ENCODE data around the gene JADE1.

Gene JADE1

GRCh38 chr4:128856246-128856645 lies 46.7 kb downstream of the JADE1 start:
- ATAC-seq (ENCODE audit: low read depth), result no peak
- Histone ChIP-seq H3K4me3 (ENCODE audit: severe bottlenecking) (no peak overlapping the region), H3K4me1 (ENCODE audit: insufficient read depth, poor library complexity, severe bottlenecking) (no peaks in the 10 kb centered on the region), H3K27me3 (ENCODE audit: insufficient read depth, poor library complexity, severe bottlenecking) (no peaks in the 10 kb centered on the region), H3K9me3 (ENCODE audit: severe bottlenecking) (no peaks in the 10 kb centered on the region), H3K36me3 (ENCODE audit: low read depth) (peaks cover 80% of the 10 kb centered on the region), H3K27ac (ENCODE audit: poor library complexity, severe bottlenecking) (no peak overlapping the region)
- TF ChIP-seq CTCF (IDR thresholded peaks at IDR 0.05; ENCODE audit: poor library complexity, severe bottlenecking), result no peak
- DNase-seq (ENCODE audit: low spot score), result no peak

- peaks cover 71% of the 10 kb centered on the region for H3K36me3 ChIP-seq (ENCODE audit: low read depth)
- no peaks in the 10 kb centered on the region for H3K9me3 ChIP-seq (ENCODE audit: severe bottlenecking)
- ATAC-seq (ENCODE audit: low read depth) (no peak), DNase-seq (ENCODE audit: low spot score) (no peak)
- no peak for TF ChIP-seq CTCF (IDR thresholded peaks at IDR 0.05; ENCODE audit: poor library complexity, severe bottlenecking)
- H3K4me1 ChIP-seq (ENCODE audit: insufficient read depth, poor library complexity, severe bottlenecking), result no peaks in the 10 kb centered on the region
- H3K27ac ChIP-seq (ENCODE audit: poor library complexity, severe bottlenecking), result no peak overlapping the region
- H3K27me3 ChIP-seq (ENCODE audit: insufficient read depth, poor library complexity, severe bottlenecking), result no peaks in the 10 kb centered on the region
- H3K4me3 ChIP-seq (ENCODE audit: severe bottlenecking), result no peak overlapping the region
These were observed 49.6 kb downstream of the JADE1 start for GRCh38 chr4:128858879-128859671.

GRCh38 chr4:128859887-128860677 lies 50.6 kb downstream of the JADE1 start:
- Histone ChIP-seq H3K36me3 (ENCODE audit: low read depth) (peaks cover 69% of the 10 kb centered on the region), H3K4me1 (ENCODE audit: insufficient read depth, poor library complexity, severe bottlenecking) (no peaks in the 10 kb centered on the region), H3K27me3 (ENCODE audit: insufficient read depth, poor library complexity, severe bottlenecking) (no peaks in the 10 kb centered on the region), H3K9me3 (ENCODE audit: severe bottlenecking) (no peaks in the 10 kb centered on the region), H3K4me3 (ENCODE audit: severe bottlenecking) (no peak overlapping the region), H3K27ac (ENCODE audit: poor library complexity, severe bottlenecking) (no peak overlapping the region)
- DNase-seq (ENCODE audit: low spot score), result no peak
- TF ChIP-seq CTCF (IDR thresholded peaks at IDR 0.05; ENCODE audit: poor library complexity, severe bottlenecking), result no peak
- no peak for ATAC-seq (ENCODE audit: low read depth)

GRCh38 chr4:128861856-128862518 lies 52.5 kb downstream of the JADE1 start:
- Histone ChIP-seq H3K4me1 (ENCODE audit: insufficient read depth, poor library complexity, severe bottlenecking) (no peaks in the 10 kb centered on the region), H3K36me3 (ENCODE audit: low read depth) (peaks cover 50% of the 10 kb centered on the region), H3K9me3 (ENCODE audit: severe bottlenecking) (no peaks in the 10 kb centered on the region), H3K27me3 (ENCODE audit: insufficient read depth, poor library complexity, severe bottlenecking) (no peaks in the 10 kb centered on the region), H3K4me3 (ENCODE audit: severe bottlenecking) (no peak overlapping the region), H3K27ac (ENCODE audit: poor library complexity, severe bottlenecking) (no peak overlapping the region)
- ATAC-seq (ENCODE audit: low read depth) (no peak), DNase-seq (ENCODE audit: low spot score) (no peak)
- TF ChIP-seq CTCF (IDR thresholded peaks at IDR 0.05; ENCODE audit: poor library complexity, severe bottlenecking), result no peak

All from RWPE2 (cell line).